BJ (cell line): ENCODE results near the gene TRMU. TPM values are rescaled to one million over a fixed set of nuclear protein-coding genes. Genes with fewer than 3 reads are reported as not detected.

Source experiments
- CTCF ChIA-PET: fragments of 350-600 bp; formaldehyde crosslinking; extraction: SDS; loops from one replicate; lab custom pipeline; 2021; ENCODE audit warnings: antibody characterized with exemption, inconsistent platforms; lab: Yijun Ruan, JAX
- POLR2A ChIA-PET: fragments of 300-600 bp; sonication (Branson Sonifier 250); formaldehyde crosslinking; extraction: SDS; loops from one replicate; lab custom pipeline; 2021; ENCODE audit warnings: antibody characterized with exemption; lab: Charles Lee
- DNase-seq: peaks from one replicate; pipeline ENCODE4 v3.0.0-alpha.2; 2011; ENCODE audit warnings: low read depth
- H3K27me3 ChIP-seq: 2 replicates; pipeline ENCODE4 v1.6.0; 2011; ENCODE audit warnings: low read length; ENCODE audit not compliant: control insufficient read depth, insufficient read depth
- H3K36me3 ChIP-seq: 2 replicates; pipeline ENCODE4 v1.5.1; 2011; ENCODE audit warnings: low read length; ENCODE audit not compliant: control insufficient read depth, insufficient read depth
- H3K4me3 ChIP-seq: 2 replicates; pipeline ENCODE4 v1.5.1; 2011; ENCODE audit warnings: low read depth, mild to moderate bottlenecking, control low read depth, low read length
- CTCF ChIP-seq: IDR thresholded peaks from 2 replicates; pipeline ENCODE4 v1.5.1; 2011; ENCODE audit warnings: low read depth, mild to moderate bottlenecking, control low read depth, inconsistent platforms, low read length, moderate library complexity; ENCODE audit not compliant: insufficient read depth
- polyA plus RNA-seq: library from polyadenylated mRNA; depleted of rRNA; stranded (reverse); fragments of >200 nt; gene quantifications from 2 replicates; pipeline ENCODE4 v1.2.3, GENCODE V29; 2011

Gene TRMU
- polyA plus RNA-seq, 1 experiment: 25.2 TPM

GRCh38 chr22:46296257-46297150 lies 39.0 kb upstream of the TRMU start, which contains the start of gene GTSE1:
Gene GTSE1 (plus strand): TSS chr22:46296870. CDS start chr22:46297401, 531 bp downstream.
- Histone ChIP-seq H3K4me3 (peak within 1 kb of the TSS; percentile 57), H3K36me3 (peaks cover 4% of the 10 kb centered on the region), H3K27me3 (no peaks in the 10 kb centered on the region)
- peak; percentile 87 for DNase-seq
- CTCF ChIA-PET: interaction anchor here (0.9 to 2.1 kb wide), 4 partner anchors 19 to 290 kb away, joined by 3 to 8 read pairs (median 5); no protein-coding TSS in a partner anchor
- POLR2A ChIA-PET: interaction anchor here (0.6 kb wide), 1 partner anchor 145 kb away, joined by 3 read pairs; no protein-coding TSS in a partner anchor
- TF ChIP-seq CTCF: peak; percentile 18; the same call in 1 of the 2 replicates

- no peak for TF ChIP-seq CTCF
- ChIA-PET CTCF (interaction anchor here (2.0 kb wide), 1 partner anchor 175 kb away, joined by 8 read pairs; no protein-coding TSS in a partner anchor), POLR2A (no interaction called here)
- Histone ChIP-seq H3K27me3 (no peaks in the 10 kb centered on the region), H3K4me3 (peak overlapping the region; percentile 57), H3K36me3 (peaks cover 4% of the 10 kb centered on the region)
- DNase-seq: no peak
Measured at GRCh38 chr22:46297151-46297812, 38.2 kb upstream of the TRMU start.

- POLR2A ChIA-PET: no interaction called here
- Histone ChIP-seq H3K4me3 (no peak overlapping the region), H3K27me3 (no peaks in the 10 kb centered on the region), H3K36me3 (no peaks in the 10 kb centered on the region; the same call in none of the 2 replicates)
- TF ChIP-seq CTCF: no peak
- no peak for DNase-seq
- CTCF ChIA-PET: interaction anchor here (0.7 to 1.8 kb wide), 4 partner anchors 16 to 293 kb away, joined by 3 to 5 read pairs (median 3); no protein-coding TSS in a partner anchor
Measured at GRCh38 chr22:46299101-46299500, 36.4 kb upstream of the TRMU start.

- no peaks in the 10 kb centered on the region for H3K27me3 ChIP-seq
- H3K4me3 ChIP-seq: no peak overlapping the region
- TF ChIP-seq CTCF: no peak
- DNase-seq: no peak
- ChIA-PET POLR2A (no interaction called here), CTCF (interaction anchor here (0.6 kb wide), 1 partner anchor 298 kb away, joined by 3 read pairs; no protein-coding TSS in a partner anchor)
- no peaks in the 10 kb centered on the region; the same call in 1 of the 2 replicates for H3K36me3 ChIP-seq
Measured at GRCh38 chr22:46300491-46300890, 35.0 kb upstream of the TRMU start.
